COR-L47 (cell line): Measurements from ENCODE around the gene TBC1D22A.

Source experiments
- DNase-seq: peaks from one replicate; lab custom pipeline; 2025; lab: John Stamatoyannopoulos, UW

The TBC1D22A gene, protein sequence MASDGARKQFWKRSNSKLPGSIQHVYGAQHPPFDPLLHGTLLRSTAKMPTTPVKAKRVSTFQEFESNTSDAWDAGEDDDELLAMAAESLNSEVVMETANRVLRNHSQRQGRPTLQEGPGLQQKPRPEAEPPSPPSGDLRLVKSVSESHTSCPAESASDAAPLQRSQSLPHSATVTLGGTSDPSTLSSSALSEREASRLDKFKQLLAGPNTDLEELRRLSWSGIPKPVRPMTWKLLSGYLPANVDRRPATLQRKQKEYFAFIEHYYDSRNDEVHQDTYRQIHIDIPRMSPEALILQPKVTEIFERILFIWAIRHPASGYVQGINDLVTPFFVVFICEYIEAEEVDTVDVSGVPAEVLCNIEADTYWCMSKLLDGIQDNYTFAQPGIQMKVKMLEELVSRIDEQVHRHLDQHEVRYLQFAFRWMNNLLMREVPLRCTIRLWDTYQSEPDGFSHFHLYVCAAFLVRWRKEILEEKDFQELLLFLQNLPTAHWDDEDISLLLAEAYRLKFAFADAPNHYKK

DNA sequence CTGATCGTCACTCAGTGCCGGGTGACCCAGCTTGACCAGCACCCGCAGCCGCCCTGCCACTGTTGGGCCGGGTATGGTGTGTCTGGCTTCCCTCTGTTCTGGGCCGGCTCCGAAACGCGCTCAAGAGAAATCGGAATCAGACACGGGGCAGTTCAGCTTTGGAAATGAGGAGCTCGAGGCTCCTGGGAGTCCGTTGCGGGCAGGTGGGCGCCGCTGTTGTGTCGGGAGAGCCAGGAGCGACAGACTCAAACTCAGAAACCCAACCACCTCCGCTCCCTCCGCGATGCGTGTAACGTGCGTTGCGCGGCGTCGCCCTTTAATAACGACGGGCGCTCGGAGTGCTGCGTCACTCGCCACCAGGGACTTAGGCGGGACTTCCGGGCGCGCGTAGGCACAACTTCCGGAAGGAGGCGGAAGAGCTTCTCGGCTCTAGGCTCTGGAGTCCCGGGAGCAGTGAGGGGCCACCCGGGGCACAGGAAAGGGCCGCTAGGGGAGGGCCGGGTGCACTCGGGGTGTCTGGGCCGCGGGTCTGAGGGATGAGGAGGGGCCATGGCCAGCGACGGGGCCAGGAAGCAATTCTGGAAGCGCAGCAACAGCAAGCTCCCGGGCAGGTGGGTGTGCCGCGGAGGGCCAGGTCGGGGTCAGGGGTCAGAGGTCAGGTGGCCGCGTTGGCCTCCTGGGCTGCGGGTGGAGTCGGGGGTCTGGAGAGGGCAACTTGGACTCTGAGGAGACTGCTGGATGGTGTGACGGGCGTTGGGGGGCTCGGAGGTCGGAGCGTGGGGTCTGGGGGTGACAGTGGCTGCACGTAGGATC lies at the start of gene TBC1D22A:
Gene TBC1D22A, plus strand, starts transcription at position 413 of the 813 bp plus-strand sequence. Its CDS starts 137 bp downstream, at position 550.
- DNase-seq, result peak; percentile 95

DNA sequence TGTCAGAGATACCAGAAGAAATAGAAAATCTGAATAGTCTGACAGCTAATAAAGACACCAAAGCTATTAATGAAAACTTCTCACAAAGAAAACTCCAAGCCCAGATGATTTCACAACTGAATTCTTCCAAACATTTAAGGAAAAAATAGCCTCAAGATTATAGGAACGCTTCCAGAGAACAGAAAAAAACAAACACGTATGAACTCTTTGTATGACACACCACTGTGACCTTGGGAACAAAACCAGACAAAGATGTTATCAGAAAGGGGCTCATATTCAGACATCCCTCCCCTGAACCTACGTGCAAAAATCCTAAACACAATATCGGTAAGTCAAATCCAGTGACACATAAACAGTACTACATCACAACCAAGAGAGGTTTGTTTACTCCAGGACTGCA lies 47.9 kb upstream of the TBC1D22A start:
- no peak for DNase-seq

DNA sequence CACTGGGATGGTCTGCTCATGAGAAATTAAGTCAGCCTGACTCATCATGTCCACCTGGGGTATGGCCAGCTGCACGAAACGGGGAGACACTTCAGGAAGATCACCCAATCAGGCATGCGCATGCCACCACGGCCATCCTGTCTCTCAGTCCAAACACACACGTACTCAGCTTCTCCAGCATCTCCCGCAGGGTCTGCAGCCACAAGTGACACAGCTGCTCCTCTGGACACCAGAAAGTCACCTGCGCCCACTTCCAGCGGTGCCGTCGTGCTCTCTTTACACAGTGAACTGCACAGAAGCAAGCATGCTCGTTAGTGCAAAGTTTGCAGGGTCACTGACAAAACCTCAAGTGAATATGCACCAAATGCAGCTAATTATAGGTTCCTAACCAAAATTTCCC lies 42.5 kb upstream of the TBC1D22A start:
- DNase-seq, result no peak

- DNase-seq, result peak; percentile 33
These were observed 40.9 kb upstream of the TBC1D22A start for GRCh38 chr22:46721501-46722085.

GRCh38 chr22:46723882-46724281 lies 38.6 kb upstream of the TBC1D22A start:
- DNase-seq, result no peak

- no peak for DNase-seq
These were observed 37.4 kb upstream of the TBC1D22A start for GRCh38 chr22:46725096-46725495.

DNA sequence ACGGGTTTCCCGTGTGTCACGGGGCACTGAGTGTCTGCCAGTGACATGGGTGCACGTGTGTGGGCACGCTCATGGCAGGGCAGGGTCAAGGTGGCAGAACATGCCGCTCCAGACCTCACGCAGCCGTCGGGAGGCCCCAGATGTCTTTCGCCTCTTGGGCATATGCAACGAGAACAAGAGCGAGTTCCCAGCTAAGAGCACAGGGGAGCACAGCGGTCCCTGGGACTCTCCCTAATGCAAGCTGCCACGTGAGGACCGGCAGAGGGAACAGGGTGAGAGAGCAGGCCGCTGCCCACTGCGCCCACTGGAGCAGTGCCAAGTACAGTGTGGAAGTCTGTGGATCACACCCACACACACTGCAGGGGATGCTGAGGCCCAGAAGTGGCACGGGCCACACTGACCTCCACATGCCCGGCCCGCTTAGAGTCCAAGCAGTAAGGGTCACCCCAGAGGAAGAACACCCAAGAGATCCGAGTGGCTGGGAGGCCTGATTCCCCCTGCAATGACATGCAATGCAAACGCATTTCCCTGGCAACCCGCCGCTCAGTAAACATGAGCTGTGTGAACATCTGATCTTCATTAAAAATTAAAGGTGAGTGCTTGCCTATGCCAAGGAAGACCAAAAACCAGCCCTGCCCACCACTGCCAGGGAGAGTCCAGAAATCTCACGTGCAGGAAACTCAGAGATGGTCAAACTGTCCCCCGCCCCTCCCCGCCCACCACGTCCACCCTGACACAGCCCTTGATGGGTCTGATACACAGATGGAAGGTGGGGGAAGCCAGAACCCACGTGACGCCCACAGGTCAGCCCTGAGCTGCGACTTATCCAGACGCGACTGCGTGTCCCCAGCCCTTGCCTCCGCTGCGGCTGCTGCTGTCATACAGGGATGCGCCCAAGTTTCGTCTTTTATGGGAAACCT lies 36.1 kb upstream of the TBC1D22A start:
- DNase-seq, result peak; percentile 93

- no peak for DNase-seq
These were observed 35.5 kb upstream of the TBC1D22A start for GRCh38 chr22:46726986-46727317.

- no peak for DNase-seq
These were observed 34.6 kb upstream of the TBC1D22A start for GRCh38 chr22:46727813-46728364.

DNA sequence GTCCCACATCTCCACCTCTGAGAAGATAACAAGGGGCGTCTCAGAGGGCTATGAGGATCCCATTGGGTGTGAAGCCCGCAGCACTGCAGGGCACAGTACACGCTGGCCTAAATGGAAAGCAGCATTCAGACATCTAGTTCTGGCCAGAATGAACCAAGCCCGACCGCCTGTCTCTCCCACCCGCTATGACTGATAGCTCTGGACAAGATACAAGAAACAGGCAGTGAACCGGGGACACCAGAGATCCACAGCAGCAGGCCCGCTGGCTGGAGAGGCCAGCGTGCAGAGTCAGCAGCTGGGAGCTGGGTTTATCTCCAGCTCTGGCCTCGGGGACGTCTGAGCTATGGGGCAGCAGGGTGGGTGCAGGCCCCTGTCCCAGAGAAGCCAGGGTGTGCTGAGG lies 34.0 kb upstream of the TBC1D22A start:
- DNase-seq, result no peak

GRCh38 chr22:46730568-46731245 lies 31.7 kb upstream of the TBC1D22A start:
- no peak for DNase-seq

DNA sequence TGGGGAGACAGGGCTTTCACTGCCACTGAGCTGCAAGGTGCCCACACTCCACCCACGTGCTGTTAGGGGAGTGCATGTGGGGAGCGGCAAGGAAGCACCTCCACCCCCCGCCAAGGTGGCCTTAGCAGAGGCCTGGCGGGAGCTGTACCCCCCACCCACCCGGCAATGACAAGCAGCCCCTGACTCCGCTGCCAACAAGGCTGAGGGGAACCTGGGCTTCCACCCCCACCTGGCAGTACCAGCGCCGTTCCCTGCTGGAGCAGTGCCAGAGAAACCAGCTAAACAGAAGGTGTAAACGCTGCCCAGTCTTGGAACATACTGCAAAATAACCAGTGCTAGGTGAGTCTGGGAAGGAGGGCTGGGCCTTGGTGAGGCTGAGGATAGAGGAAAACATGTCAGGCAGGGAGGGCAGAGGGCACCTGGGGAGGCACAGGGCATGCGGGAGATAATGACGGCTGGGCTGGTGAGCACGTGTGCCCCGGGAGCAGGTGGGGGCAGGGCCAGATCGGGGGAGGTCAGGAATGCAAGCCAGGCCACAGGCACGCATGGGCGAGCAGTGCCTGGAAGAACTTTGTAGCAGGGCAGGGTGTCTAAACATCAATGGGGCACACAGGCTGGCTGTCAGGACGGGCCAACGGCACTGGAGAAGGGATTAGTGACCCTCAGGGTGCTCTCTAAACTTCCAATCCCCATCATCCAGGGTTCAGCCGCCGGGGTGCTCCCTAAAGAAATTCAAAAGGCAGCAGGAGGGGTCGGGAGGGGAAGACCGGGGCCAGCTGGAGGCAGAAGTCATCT lies 31.0 kb upstream of the TBC1D22A start:
- peak; percentile 88 for DNase-seq

DNA sequence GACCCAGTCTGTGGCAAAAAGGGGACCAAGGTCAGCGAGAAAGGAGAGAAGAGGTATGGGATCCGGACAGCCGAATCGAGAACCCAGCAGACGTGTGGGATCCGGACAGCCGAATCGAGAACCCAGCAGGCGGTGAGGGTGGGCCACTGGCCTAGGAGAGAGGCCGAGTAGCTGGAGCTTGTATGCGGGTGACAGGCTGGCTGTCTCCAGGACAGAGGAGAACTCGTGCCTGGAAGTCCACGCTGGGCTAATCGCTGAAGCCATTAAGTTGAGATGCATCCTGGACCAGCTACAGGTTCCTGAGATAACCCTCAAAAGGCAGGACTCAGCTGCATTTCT lies 30.4 kb upstream of the TBC1D22A start:
- no peak for DNase-seq

DNA sequence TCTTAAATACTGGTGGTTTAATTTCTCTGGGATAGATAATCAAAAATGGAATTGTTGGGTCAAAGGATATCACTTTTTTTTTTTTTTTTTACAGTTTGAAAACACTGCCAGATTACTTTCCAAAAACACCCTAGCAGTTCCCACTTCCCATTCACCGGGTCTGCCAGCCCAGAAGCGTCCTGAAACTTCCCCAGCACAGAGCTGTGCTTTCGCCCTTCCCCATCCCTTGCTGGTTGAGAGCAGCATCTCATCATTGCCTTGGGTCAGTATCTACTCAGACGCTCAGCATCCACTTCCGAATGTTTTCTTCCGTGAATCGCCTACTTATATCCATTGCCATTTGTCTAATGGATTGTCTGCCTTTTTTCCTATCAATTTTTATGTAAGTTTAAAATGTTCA lies 29.9 kb upstream of the TBC1D22A start:
- DNase-seq, result no peak

- DNase-seq, result peak; percentile 76
These were observed 28.2 kb upstream of the TBC1D22A start for GRCh38 chr22:46734213-46734722.

DNA sequence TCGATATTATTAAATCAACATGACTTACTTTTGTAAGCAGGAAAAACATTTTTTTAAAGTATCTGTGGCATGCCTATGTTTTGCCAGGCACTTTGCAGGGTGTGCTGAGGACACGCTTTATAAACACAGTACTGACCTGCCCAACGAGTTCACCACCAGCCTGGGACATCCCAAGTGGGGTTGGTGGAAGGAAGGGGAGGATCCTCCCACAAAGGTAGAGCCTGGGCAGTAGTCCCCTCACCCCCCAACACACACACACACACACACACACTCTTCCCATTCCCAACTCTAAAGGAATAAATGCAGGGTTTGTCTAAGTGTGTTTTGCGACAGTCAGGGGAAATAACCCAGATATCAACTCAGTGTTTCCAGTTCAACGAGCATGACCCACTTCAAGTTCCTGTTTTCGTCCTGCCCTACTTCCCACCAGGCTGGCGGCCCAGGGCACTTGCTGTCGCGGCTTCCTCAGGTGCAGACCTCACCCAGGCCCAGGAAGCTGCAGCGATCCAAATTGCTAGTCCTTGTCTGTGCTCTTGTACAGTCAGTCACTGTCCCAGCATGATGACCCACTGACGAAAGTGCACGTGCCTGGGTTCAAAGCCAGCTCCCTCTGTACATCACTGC lies 27.5 kb upstream of the TBC1D22A start:
- no peak for DNase-seq

GRCh38 chr22:46735747-46736608 lies 26.5 kb upstream of the TBC1D22A start:
- DNase-seq, result no peak

DNA sequence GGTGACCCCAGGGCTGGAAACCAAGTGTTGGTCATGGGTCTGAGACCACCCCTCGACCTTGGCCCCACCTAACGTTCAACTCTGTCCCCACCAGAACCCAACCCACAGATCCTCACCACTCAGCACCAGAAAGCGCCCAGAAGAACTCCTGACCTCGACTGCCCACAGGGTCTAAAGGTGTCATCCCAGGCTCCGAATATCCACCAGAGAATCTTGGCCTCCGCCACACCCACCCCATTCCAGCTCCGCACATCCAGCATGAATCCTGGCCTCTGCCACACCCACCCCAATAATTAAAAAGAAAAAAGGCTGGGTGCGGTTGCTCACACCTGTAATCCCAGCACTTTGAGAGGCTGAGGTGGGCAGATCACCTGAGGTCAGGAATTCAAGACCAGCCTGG lies 25.7 kb upstream of the TBC1D22A start:
- DNase-seq, result no peak
